ENCODE measurements around the gene ACSL6.

Gene ACSL6

GRCh38 chr5:132011622-132012343 is at the start of gene ACSL6:
TSS of gene ACSL6 (minus strand) at chr5:132011658. CDS start at chr5:132011553, 105 bp downstream.
- DNase-seq (ENCODE audit: low spot score) = peak; percentile 47

- no peak for DNase-seq (ENCODE audit: low spot score)
These were observed 49.2 kb upstream of the ACSL6 start, which contains the start of gene IL3 for GRCh38 chr5:132060501-132061161. TSS of gene IL3 (plus strand) at chr5:132060655. CDS start at chr5:132060707, 52 bp downstream.

GRCh38 chr5:132059696-132060500 is 48.4 kb upstream of the ACSL6 start:
- no peak for DNase-seq (ENCODE audit: low spot score)

- DNase-seq (ENCODE audit: low spot score) = no peak
These were observed 47.7 kb upstream of the ACSL6 start for GRCh38 chr5:132059043-132059695.

GRCh38 chr5:132058646-132059042 is 47.2 kb upstream of the ACSL6 start:
- DNase-seq (ENCODE audit: low spot score) = no peak

- DNase-seq (ENCODE audit: low spot score) = no peak
These were observed 46.2 kb upstream of the ACSL6 start for GRCh38 chr5:132057498-132058255.

- DNase-seq (ENCODE audit: low spot score) = no peak
These were observed 45.4 kb upstream of the ACSL6 start for GRCh38 chr5:132056610-132057497.

- DNase-seq (ENCODE audit: low spot score) = no peak
These were observed 44.6 kb upstream of the ACSL6 start for GRCh38 chr5:132055808-132056609.

GRCh38 chr5:132055441-132055807 is 44.0 kb upstream of the ACSL6 start:
- DNase-seq (ENCODE audit: low spot score) = no peak

- DNase-seq (ENCODE audit: low spot score) = no peak
These were observed 43.4 kb upstream of the ACSL6 start for GRCh38 chr5:132054697-132055440.

GRCh38 chr5:132054031-132054696 is 42.7 kb upstream of the ACSL6 start:
- DNase-seq (ENCODE audit: low spot score) = no peak

GRCh38 chr5:132053483-132053882 is 42.0 kb upstream of the ACSL6 start:
- no peak for DNase-seq (ENCODE audit: low spot score)

GRCh38 chr5:132052520-132052919 is 41.1 kb upstream of the ACSL6 start:
- DNase-seq (ENCODE audit: low spot score) = no peak

GRCh38 chr5:132050661-132051552 is 39.4 kb upstream of the ACSL6 start:
- DNase-seq (ENCODE audit: low spot score) = no peak

- no peak for DNase-seq (ENCODE audit: low spot score)
These were observed 38.7 kb upstream of the ACSL6 start for GRCh38 chr5:132050136-132050535.

GRCh38 chr5:132049559-132049958 is 38.1 kb upstream of the ACSL6 start:
- DNase-seq (ENCODE audit: low spot score) = no peak

- DNase-seq (ENCODE audit: low spot score) = no peak
These were observed 37.6 kb upstream of the ACSL6 start for GRCh38 chr5:132049093-132049492.

All from AG08396 (cell line).